ENCODE data around the gene PEAK1.
A peak's percentile ranks its signal among the peaks of the same experiment; 100 is the strongest.
"Not testable (repeated sequence)": the region's sequence is repeated elsewhere in the genome, so short reads cannot be mapped to it uniquely, and the experiment has no call there.

The PEAK1 gene

GRCh38 chr15:77185242-77185785 lies 234.6 kb downstream of the PEAK1 start:
- TF ChIP-seq CTCF (conservative IDR thresholded peaks at IDR 0.05; ENCODE audit: low read depth, low read length), result no peak
- peak; percentile 52 for DNase-seq (ENCODE audit: low read depth)
- H3K4me3 ChIP-seq (ENCODE audit: low read depth, low read length), result no peak overlapping the region

- H3K4me3 ChIP-seq (ENCODE audit: low read depth, low read length); DNase-seq (ENCODE audit: low read depth): not testable (repeated sequence)
Observed at GRCh38 chr15:77184352-77184751, 235.6 kb downstream of the PEAK1 start.

- no peak overlapping the region for H3K4me3 ChIP-seq (ENCODE audit: low read depth, low read length)
- DNase-seq (ENCODE audit: low read depth), result no peak
- no peak for TF ChIP-seq CTCF (conservative IDR thresholded peaks at IDR 0.05; ENCODE audit: low read depth, low read length)
Observed at GRCh38 chr15:77183066-77183465, 236.8 kb downstream of the PEAK1 start.

- DNase-seq (ENCODE audit: low read depth), result no peak
- TF ChIP-seq CTCF (conservative IDR thresholded peaks at IDR 0.05; ENCODE audit: low read depth, low read length), result no peak
- H3K4me3 ChIP-seq (ENCODE audit: low read depth, low read length), result no peak overlapping the region
Observed at GRCh38 chr15:77181305-77182074, 238.4 kb downstream of the PEAK1 start.

GRCh38 chr15:77180757-77181156 lies 239.1 kb downstream of the PEAK1 start:
- TF ChIP-seq CTCF (conservative IDR thresholded peaks at IDR 0.05; ENCODE audit: low read depth, low read length), result no peak
- DNase-seq (ENCODE audit: low read depth), result peak; percentile 87
- no peak overlapping the region for H3K4me3 ChIP-seq (ENCODE audit: low read depth, low read length)

GRCh38 chr15:77180270-77180669 lies 239.6 kb downstream of the PEAK1 start:
- TF ChIP-seq CTCF (conservative IDR thresholded peaks at IDR 0.05; ENCODE audit: low read depth, low read length), result no peak
- H3K4me3 ChIP-seq (ENCODE audit: low read depth, low read length), result no peak overlapping the region
- no peak for DNase-seq (ENCODE audit: low read depth)

GRCh38 chr15:77179541-77179998 lies 240.3 kb downstream of the PEAK1 start:
- no peak overlapping the region for H3K4me3 ChIP-seq (ENCODE audit: low read depth, low read length)
- DNase-seq (ENCODE audit: low read depth), result peak; percentile 48
- no peak for TF ChIP-seq CTCF (conservative IDR thresholded peaks at IDR 0.05; ENCODE audit: low read depth, low read length)
